IPS-18c (cell line): ENCODE measurements around the gene ABCC9.
"Not testable (repeated sequence)": the region's sequence is repeated elsewhere in the genome, so short reads cannot be mapped to it uniquely, and the experiment has no call there.

ENCODE experiments used
- H3K4me3 ChIP-seq: 2 replicates; pipeline ENCODE4 v1.7.0; 2013; ENCODE audit warnings: low read depth, mild to moderate bottlenecking, low read length, moderate library complexity; ENCODE audit not compliant: insufficient read depth
- H3K9me3 ChIP-seq: one replicate; pipeline ENCODE4 v1.6.1; 2013; ENCODE audit warnings: mild to moderate bottlenecking, low read length, moderate library complexity; ENCODE audit not compliant: control insufficient read depth, insufficient read depth

The ABCC9 gene

GRCh38 chr12:21942377-21942703, 1.1 kb upstream of the ABCC9 start:
- Histone ChIP-seq H3K9me3 (peaks cover 3% of the 10 kb centered on the region), H3K4me3 (peak overlapping the region; percentile 46; the same call in 1 of the 2 replicates)

- Histone ChIP-seq H3K9me3 (peaks cover 3% of the 10 kb centered on the region), H3K4me3 (peak overlapping the region; percentile 46)
Observed at GRCh38 chr12:21941506-21942376, 515 bp upstream of the ABCC9 start.

- H3K4me3 ChIP-seq, result no peak overlapping the region
- no peaks in the 10 kb centered on the region for H3K9me3 ChIP-seq
Observed at GRCh38 chr12:21939435-21939834, 1.8 kb downstream of the ABCC9 start.

GRCh38 chr12:21938879-21939278, 2.3 kb downstream of the ABCC9 start:
- Histone ChIP-seq H3K9me3 (no peaks in the 10 kb centered on the region), H3K4me3 (no peak overlapping the region)

GRCh38 chr12:21934173-21934572, 7.1 kb downstream of the ABCC9 start:
- H3K4me3 ChIP-seq, result no peak overlapping the region
- no peaks in the 10 kb centered on the region for H3K9me3 ChIP-seq

- H3K4me3 ChIP-seq, result no peak overlapping the region
- no peaks in the 10 kb centered on the region for H3K9me3 ChIP-seq
Observed at GRCh38 chr12:21933656-21934055, 7.6 kb downstream of the ABCC9 start.

GRCh38 chr12:21929972-21930371, 11.3 kb downstream of the ABCC9 start:
- H3K4me3 ChIP-seq, H3K9me3 ChIP-seq: not testable (repeated sequence)

GRCh38 chr12:21925296-21925913, 15.8 kb downstream of the ABCC9 start:
- Histone ChIP-seq H3K4me3 (no peak overlapping the region), H3K9me3 (no peaks in the 10 kb centered on the region)

GRCh38 chr12:21921436-21921835, 19.8 kb downstream of the ABCC9 start:
- H3K9me3 ChIP-seq, result no peaks in the 10 kb centered on the region
- H3K4me3 ChIP-seq, result no peak overlapping the region

GRCh38 chr12:21918456-21918855, 22.8 kb downstream of the ABCC9 start:
- H3K9me3 ChIP-seq, result no peaks in the 10 kb centered on the region
- H3K4me3 ChIP-seq, result no peak overlapping the region

GRCh38 chr12:21913823-21914222, 27.4 kb downstream of the ABCC9 start:
- no peak overlapping the region for H3K4me3 ChIP-seq
- H3K9me3 ChIP-seq, result no peaks in the 10 kb centered on the region

- no peak overlapping the region for H3K4me3 ChIP-seq
- H3K9me3 ChIP-seq, result no peaks in the 10 kb centered on the region
Observed at GRCh38 chr12:21912318-21912717, 28.9 kb downstream of the ABCC9 start.

- no peak overlapping the region for H3K4me3 ChIP-seq
- H3K9me3 ChIP-seq, result no peaks in the 10 kb centered on the region
Observed at GRCh38 chr12:21911832-21912231, 29.4 kb downstream of the ABCC9 start.

GRCh38 chr12:21910657-21911056, 30.6 kb downstream of the ABCC9 start:
- Histone ChIP-seq H3K4me3 (no peak overlapping the region), H3K9me3 (no peaks in the 10 kb centered on the region)

- no peak overlapping the region for H3K4me3 ChIP-seq
- no peaks in the 10 kb centered on the region for H3K9me3 ChIP-seq
Observed at GRCh38 chr12:21907948-21908837, 33.0 kb downstream of the ABCC9 start.

- no peaks in the 10 kb centered on the region for H3K9me3 ChIP-seq
- H3K4me3 ChIP-seq, result no peak overlapping the region
Observed at GRCh38 chr12:21906919-21907493, 34.2 kb downstream of the ABCC9 start.

- H3K4me3 ChIP-seq, result not testable (repeated sequence)
Observed at GRCh38 chr12:21899532-21899931, 41.7 kb downstream of the ABCC9 start.

More at GRCh38 chr12:21899532-21899931, 41.7 kb downstream of the ABCC9 start:
- not testable (repeated sequence) for H3K9me3 ChIP-seq
